22Rv1 (cell line): ENCODE results near the gene FGFBP2.

Experiments
- H3K27ac ChIP-seq: fragments of 450-650 bp; 2 replicates; pipeline ENCODE4 v1.5.1; 2017
- ZFX ChIP-seq: fragments of 450-650 bp; IDR thresholded peaks from 2 replicates; pipeline ENCODE4 v1.6.1; 2017; ENCODE audit warnings: antibody characterized with exemption, borderline replicate concordance
- TF ChIP-seq, protein P1 (sequence below): fragments of 450-650 bp; IDR thresholded peaks from 2 replicates; pipeline ENCODE4 v1.5.1; 2017; ENCODE audit warnings: mild to moderate bottlenecking

Gene FGFBP2, protein sequence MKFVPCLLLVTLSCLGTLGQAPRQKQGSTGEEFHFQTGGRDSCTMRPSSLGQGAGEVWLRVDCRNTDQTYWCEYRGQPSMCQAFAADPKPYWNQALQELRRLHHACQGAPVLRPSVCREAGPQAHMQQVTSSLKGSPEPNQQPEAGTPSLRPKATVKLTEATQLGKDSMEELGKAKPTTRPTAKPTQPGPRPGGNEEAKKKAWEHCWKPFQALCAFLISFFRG

DNA sequence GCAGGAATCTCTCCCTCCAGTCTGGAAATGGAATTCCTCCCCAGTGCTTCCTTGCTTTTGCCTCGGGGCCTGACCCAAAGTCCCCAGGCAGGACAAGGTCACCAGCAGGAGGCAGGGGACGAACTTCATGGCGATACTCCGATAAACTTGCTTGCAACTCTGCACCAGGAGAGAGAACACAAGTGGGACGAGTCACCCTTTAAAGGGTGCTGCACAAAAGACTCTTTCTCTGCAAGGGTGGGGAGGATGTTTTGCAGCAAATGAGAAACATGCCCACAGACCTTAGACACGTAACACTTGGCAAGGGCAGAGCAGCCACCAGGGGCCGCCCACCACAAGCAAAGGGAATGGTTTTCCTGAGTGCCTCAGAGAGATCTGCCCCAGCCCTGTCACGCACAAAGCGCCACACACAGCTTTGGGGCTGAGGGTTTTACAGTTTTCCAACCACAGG, at the start of gene FGFBP2:
Gene FGFBP2, minus strand, starts transcription at position 175 of the 451 bp plus-strand sequence. Its CDS starts 46 bp downstream, at position 129.
- TF ChIP-seq, protein P1, sequence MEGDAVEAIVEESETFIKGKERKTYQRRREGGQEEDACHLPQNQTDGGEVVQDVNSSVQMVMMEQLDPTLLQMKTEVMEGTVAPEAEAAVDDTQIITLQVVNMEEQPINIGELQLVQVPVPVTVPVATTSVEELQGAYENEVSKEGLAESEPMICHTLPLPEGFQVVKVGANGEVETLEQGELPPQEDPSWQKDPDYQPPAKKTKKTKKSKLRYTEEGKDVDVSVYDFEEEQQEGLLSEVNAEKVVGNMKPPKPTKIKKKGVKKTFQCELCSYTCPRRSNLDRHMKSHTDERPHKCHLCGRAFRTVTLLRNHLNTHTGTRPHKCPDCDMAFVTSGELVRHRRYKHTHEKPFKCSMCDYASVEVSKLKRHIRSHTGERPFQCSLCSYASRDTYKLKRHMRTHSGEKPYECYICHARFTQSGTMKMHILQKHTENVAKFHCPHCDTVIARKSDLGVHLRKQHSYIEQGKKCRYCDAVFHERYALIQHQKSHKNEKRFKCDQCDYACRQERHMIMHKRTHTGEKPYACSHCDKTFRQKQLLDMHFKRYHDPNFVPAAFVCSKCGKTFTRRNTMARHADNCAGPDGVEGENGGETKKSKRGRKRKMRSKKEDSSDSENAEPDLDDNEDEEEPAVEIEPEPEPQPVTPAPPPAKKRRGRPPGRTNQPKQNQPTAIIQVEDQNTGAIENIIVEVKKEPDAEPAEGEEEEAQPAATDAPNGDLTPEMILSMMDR, result peak; percentile 55
- TF ChIP-seq ZFX, result no peak
- no peak within 1 kb of the TSS for H3K27ac ChIP-seq

DNA sequence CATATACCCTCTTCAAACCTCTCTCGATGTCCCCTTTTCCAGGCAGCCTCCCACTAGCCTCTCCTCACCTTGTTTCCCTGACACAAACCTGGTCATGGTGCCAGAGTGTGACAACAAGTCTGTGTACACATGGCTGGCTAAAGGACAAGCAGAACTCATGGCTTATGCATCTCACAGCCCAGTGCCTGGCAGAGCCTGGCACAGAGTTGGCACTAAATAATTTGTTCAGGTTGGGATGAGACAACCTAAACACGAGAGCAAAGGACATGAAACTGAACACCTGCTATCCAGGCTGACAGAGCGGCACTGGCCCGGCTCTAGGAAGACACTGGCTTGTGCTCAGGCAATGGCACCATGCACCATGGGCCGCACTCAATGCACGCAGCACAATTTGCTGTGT, 48.2 kb upstream of the FGFBP2 start:
- H3K27ac ChIP-seq, result no peak overlapping the region
- no peak for TF ChIP-seq ZFX
- TF ChIP-seq, protein P1, result no peak

DNA sequence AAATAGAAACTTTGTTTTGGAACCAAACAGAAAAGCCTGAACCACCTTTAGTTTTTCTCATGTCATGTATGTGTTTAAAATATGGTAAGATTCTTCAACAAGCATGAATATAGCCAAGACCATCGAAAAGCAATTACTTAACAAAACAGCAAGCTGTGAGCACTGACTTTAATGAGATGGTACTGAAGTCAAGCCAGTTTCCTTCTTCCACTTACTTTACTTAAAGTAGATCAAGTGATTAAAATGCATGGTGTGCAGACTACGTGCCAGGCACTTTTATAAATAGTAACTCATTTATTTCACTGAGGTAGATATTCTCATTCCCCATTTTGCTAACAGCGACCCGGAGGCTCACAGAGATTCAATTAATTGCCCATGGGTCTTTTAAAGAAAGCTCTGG, 46.2 kb upstream of the FGFBP2 start:
- H3K27ac ChIP-seq, result no peak overlapping the region
- TF ChIP-seq, protein P1, result no peak
- TF ChIP-seq ZFX, result no peak

DNA sequence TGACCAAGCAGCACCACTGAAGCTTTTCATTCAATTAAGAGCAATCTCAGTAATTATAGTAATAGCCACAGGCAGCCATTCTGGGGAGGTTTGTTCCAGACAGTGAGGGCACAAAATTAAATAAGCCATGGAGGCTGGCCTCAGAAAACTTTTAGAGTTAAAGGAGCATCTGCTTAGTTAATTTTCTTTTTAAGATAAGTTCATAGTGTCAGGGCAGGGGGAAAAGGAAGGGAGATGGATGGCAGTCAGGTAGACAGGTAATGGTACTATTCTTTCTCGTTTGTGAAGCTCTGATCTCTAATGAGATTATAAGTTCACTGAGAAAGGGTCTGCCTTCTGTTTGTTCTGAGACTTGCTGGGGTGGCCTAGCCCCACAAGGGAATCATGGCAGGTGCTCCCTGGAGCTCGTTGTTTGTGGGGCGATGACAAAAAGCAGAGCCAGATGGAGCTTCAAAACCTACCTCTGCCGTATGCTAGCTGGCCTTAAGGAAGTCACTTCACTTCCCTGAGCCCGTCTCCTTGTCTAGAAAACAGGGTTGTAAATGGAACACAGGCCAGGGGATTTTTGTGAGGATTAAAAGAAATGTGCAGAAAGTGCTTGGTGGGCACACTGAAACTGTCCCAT, 44.6 kb upstream of the FGFBP2 start:
- no peak for TF ChIP-seq ZFX
- TF ChIP-seq, protein P1, result no peak
- H3K27ac ChIP-seq, result no peak overlapping the region

DNA sequence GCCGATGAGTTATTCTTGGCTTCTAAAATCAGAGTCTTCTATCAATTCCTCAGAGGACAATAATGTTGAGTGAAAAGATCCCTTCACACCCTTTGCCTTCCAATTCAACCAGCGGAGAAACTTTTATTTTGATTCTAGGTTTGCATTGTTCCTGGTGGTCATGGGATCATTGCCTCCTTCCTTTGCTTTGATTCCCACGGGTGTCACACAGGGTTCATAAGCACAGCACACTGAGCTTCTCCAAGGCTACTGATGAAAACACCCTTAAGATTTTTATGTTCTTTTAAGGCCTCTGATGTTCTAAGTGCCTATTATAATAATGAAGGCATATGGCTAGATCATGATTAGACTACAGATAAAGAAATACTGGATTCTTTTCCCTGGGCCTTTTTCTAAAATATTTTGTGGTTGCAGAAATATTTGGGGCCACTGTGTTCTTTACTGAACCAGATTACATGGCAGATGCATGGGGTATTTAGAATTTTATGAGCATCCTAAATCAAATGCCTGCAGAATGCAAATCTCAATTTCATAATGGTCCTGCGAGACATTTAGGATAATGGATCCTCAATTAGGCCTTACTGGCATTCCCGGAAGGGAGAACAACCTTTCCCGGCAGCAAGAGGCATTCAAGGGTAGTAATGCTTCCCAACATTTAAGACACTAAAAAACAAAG, 43.9 kb upstream of the FGFBP2 start:
- TF ChIP-seq, protein P1, result no peak
- no peak for TF ChIP-seq ZFX
- no peak overlapping the region for H3K27ac ChIP-seq

DNA sequence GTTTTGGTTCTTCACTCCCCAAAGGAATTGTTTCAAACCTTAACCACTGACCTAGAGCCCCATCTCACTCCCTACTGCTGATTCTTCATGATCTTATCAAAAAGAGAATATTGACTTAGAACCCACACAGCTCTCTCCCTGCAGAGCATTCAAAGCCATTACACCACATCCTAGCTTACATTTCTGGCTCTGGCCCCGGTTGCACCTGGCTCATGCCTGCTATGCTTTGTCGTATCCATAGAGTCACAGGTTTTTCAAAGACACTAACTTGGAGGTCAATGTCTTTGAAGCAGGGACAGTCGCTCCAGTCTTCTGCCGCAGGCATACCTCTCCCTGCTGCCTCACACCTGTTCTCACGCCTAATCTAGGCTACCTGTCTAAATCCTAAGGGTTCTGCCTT, 42.7 kb upstream of the FGFBP2 start:
- H3K27ac ChIP-seq, result no peak overlapping the region
- TF ChIP-seq, protein P1, result no peak
- TF ChIP-seq ZFX, result no peak

DNA sequence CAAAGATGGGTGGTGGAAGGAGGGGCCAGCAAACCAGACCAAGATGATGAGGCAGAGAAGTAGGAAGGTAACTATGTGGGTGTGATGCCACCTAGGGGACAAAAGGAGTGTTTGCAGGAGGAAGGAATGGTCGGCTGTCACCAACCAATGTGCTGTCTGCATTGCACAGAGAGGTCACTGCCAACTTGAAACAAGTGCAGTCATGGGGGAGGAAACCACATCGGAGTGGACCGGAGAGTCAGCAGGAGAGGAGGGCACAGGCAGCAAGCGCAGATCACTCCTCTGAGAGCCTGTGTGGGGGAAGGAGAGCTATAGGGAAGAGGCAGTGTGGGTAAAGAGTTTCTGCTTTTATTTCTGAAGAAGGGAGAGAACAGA, 38.5 kb upstream of the FGFBP2 start:
- no peak overlapping the region for H3K27ac ChIP-seq
- no peak for TF ChIP-seq ZFX
- TF ChIP-seq, protein P1, result peak; percentile 82
